Spinal cord (tissue), 10 donors: ENCODE data around the gene NKD2. TPM values are rescaled to one million over a fixed set of nuclear protein-coding genes. Genes with fewer than 3 reads are reported as not detected.

Source experiments
- DNase-seq, 6 donors: peaks; one replicate each; pipeline versions ENCODE4 v3.0.0 to v3.0.0-alpha.2; 2013 to 2015; ENCODE audit warnings: low spot score in 6 of 6, low read depth in 4 of 6
- H3K27ac ChIP-seq: one replicate; pipeline ENCODE4 v1.5.1; 2013; ENCODE audit warnings: low read depth, low read length, control low read depth
- H3K27me3 ChIP-seq: one replicate; pipeline ENCODE4 v1.6.1; 2013; ENCODE audit warnings: low read length; ENCODE audit not compliant: control insufficient read depth, insufficient read depth
- H3K36me3 ChIP-seq: one replicate; pipeline ENCODE4 v1.6.1; 2013; ENCODE audit warnings: low read length; ENCODE audit not compliant: control insufficient read depth, insufficient read depth
- H3K4me1 ChIP-seq: one replicate; pipeline ENCODE4 v1.6.1; 2013; ENCODE audit warnings: low read length; ENCODE audit not compliant: control insufficient read depth, insufficient read depth
- H3K4me3 ChIP-seq: one replicate; pipeline ENCODE4 v1.5.1; 2013; ENCODE audit warnings: low read depth, low read length, control low read depth
- H3K9me3 ChIP-seq: one replicate; pipeline ENCODE4 v1.6.1; 2013; ENCODE audit warnings: low read length; ENCODE audit not compliant: control insufficient read depth, insufficient read depth
- WGBS: methylation state at CpG from one replicate; pipeline ENCODE4 v1.1.5; 2013; ENCODE audit warnings: missing lambda C conversion rate; ENCODE audit not compliant: insufficient coverage; 5-methylcytosine and 5-hydroxymethylcytosine counted together
- polyA plus RNA-seq, 2 donors: library from polyadenylated mRNA; unstranded; fragments of 120-200 nt; gene quantifications; one replicate each; pipeline ENCODE4 v1.2.1, GENCODE V29; 2013; ENCODE audit not compliant: insufficient read length in 2 of 2
- total RNA-seq, 2 donors: library from RNA; depleted of rRNA in 1 of 2; stranded (reverse); fragments of 120-200 nt in 1 of 2; fragments of >200 nt in 1 of 2; gene quantifications; one replicate each; pipeline versions ENCODE4 v1.2.3 to v1.2.4, GENCODE V29; 2013 to 2014
- donor health status: healthy.

NKD2 gene
- total and polyA plus RNA-seq, 4 donors = 5.1 to 25.2 (median 15.4) TPM

- peaks cover 47% of the 10 kb centered on the region for H3K36me3 ChIP-seq
- WGBS = 89% methylated on average over 16 of the region's 18 CpGs
Observed at GRCh38 chr5:1074226-1074625, 65.6 kb downstream of the NKD2 start.

GRCh38 chr5:1074816-1075554 lies 66.4 kb downstream of the NKD2 start:
- H3K27ac ChIP-seq = no peak overlapping the region
- no peaks in the 10 kb centered on the region for H3K4me1 ChIP-seq
- peaks cover 53% of the 10 kb centered on the region for H3K36me3 ChIP-seq
- no peak for DNase-seq
- 88% methylated on average over 38 of the region's 40 CpGs for WGBS
- no peaks in the 10 kb centered on the region for H3K9me3 ChIP-seq
- no peak overlapping the region for H3K4me3 ChIP-seq
- no peaks in the 10 kb centered on the region for H3K27me3 ChIP-seq

More at GRCh38 chr5:1074226-1074625, 65.6 kb downstream of the NKD2 start:
- Histone ChIP-seq H3K9me3 (no peaks in the 10 kb centered on the region), H3K4me1 (no peaks in the 10 kb centered on the region), H3K4me3 (no peak overlapping the region), H3K27me3 (no peaks in the 10 kb centered on the region), H3K27ac (no peak overlapping the region)
- no peak for DNase-seq

DNA sequence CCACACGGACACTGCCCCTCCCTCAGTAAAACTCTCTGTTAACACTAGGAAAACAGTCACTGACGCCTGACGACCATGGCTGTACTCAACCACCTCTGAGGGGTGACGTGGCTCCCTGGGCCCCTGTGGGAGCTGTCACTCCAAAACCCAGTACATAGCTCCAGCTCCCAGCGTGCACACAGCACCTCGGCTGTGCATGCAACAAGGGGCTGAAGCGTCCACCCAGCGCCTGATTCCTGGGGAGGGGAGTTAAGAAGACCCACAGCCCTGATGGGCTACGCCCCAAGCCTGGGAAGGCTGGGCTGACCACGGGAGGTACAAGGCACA lies 66.9 kb downstream of the NKD2 start:
- no peak for DNase-seq
- no peak overlapping the region for H3K27ac ChIP-seq
- peaks cover 58% of the 10 kb centered on the region for H3K36me3 ChIP-seq
- no peaks in the 10 kb centered on the region for H3K27me3 ChIP-seq
- no peaks in the 10 kb centered on the region for H3K9me3 ChIP-seq
- no peak overlapping the region for H3K4me3 ChIP-seq
- H3K4me1 ChIP-seq = no peaks in the 10 kb centered on the region
- 89% methylated on average over 10 of the region's 10 CpGs for WGBS

DNA sequence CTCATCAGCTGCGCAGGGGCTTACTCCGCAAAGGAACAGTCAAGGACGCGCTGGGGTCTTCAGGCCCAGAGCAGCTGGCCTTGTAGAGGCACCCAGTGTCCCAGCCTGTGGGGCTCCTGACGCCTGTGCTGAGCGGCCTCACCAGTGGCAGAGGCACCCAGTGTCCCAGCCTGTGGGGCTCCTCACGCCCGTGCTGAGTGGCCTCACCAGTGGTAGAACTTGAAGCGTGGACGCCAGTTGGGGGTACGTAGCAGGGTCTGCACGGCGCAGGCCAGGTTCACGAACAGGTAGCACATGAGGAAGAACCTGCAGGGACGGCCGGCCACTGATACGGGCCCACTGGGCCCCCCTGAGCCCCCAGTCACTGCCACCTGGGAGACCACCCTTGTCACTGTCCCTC lies 67.3 kb downstream of the NKD2 start:
- no peak for DNase-seq
- Histone ChIP-seq H3K9me3 (no peaks in the 10 kb centered on the region), H3K27ac (no peak overlapping the region), H3K4me3 (no peak overlapping the region), H3K36me3 (peaks cover 58% of the 10 kb centered on the region), H3K27me3 (no peaks in the 10 kb centered on the region), H3K4me1 (no peaks in the 10 kb centered on the region)
- WGBS = 97% methylated on average over 17 of the region's 17 CpGs

DNA sequence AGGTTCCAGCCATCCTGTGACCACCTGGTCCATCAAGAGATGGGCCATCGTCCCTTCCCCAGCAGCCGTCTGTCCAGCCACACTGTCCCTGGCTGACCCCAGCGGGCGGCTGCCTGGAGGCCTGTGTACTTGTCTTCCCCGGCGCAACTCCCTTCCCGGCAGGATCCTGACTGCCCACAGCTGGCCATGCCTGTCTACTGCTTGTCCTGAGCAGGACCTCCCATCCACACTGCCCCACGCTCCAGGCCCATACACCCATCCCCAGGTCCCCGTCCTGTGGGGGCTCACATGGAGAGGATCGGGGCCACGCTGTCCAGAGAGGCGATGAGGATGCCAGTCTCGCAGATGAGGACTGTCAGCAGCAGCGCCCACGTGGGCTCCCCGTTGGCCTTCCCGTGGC lies 67.8 kb downstream of the NKD2 start:
- no peak for DNase-seq
- Histone ChIP-seq H3K4me1 (no peaks in the 10 kb centered on the region), H3K4me3 (no peak overlapping the region), H3K9me3 (no peaks in the 10 kb centered on the region), H3K27me3 (no peaks in the 10 kb centered on the region), H3K36me3 (peaks cover 59% of the 10 kb centered on the region), H3K27ac (no peak overlapping the region)
- 93% methylated on average over 17 of the region's 17 CpGs for WGBS

DNA sequence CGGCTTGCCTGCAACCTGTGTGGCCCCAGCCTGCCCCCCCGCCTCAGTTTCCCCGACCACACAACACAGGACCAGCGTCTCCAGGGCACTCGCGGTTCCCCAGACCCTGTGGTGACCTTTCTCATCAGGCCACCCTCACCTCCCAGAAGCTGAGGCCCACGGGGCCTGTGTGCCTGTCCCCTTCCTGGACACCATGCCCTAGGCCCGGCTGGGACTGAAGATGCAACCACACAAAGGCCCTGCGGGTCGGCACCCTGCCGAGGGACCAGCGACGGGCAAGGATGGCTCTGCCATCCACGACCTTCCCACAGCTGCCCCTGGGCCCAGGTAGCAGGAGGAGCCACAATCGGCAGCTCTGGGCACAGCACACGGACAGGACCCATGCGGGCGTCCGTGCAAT lies 68.4 kb downstream of the NKD2 start:
- Histone ChIP-seq H3K36me3 (peaks cover 63% of the 10 kb centered on the region), H3K4me1 (no peaks in the 10 kb centered on the region), H3K27ac (no peak overlapping the region), H3K27me3 (no peaks in the 10 kb centered on the region), H3K4me3 (no peak overlapping the region), H3K9me3 (no peaks in the 10 kb centered on the region)
- 93% methylated on average over 18 of the region's 19 CpGs for WGBS
- no peak for DNase-seq

DNA sequence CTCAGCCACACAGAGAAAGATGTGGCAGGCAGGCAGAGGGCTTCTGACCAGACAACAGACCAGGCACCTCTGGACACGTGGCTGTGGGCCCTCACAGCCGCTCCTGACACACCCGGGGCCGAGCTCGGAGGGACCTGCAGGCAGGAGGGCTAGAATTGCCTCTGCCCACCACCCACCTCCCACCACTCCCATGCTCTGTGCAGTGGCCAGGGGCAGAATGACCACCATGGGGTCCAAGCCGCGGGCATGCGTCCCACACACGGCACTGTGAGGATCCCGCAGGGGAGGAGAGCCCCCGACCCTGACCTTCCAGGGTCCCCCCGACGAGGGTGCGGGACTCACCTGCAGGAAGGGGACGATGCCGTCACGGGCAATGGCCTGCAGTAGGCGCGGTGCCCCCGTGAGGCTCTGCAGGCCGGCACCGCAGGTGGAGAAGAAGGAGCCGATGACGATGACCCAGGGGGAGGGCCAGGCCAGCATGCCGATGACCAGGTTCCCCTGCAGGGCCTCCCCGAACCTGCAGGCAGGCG lies 69.0 kb downstream of the NKD2 start:
- Histone ChIP-seq H3K36me3 (peaks cover 63% of the 10 kb centered on the region), H3K4me1 (no peaks in the 10 kb centered on the region), H3K27me3 (no peaks in the 10 kb centered on the region), H3K9me3 (no peaks in the 10 kb centered on the region), H3K4me3 (no peak overlapping the region), H3K27ac (no peak overlapping the region)
- no peak for DNase-seq
- WGBS = 92% methylated on average over 24 of the region's 27 CpGs

GRCh38 chr5:1078206-1078605 lies 69.6 kb downstream of the NKD2 start:
- no peaks in the 10 kb centered on the region for H3K27me3 ChIP-seq
- H3K9me3 ChIP-seq = no peaks in the 10 kb centered on the region
- no peak overlapping the region for H3K4me3 ChIP-seq
- 94% methylated on average over 13 of the region's 13 CpGs for WGBS
- DNase-seq = no peak
- peaks cover 62% of the 10 kb centered on the region for H3K36me3 ChIP-seq
- H3K27ac ChIP-seq = no peak overlapping the region
- no peaks in the 10 kb centered on the region for H3K4me1 ChIP-seq

GRCh38 chr5:1078851-1079250 lies 70.2 kb downstream of the NKD2 start:
- no peak for DNase-seq
- Histone ChIP-seq H3K27me3 (no peaks in the 10 kb centered on the region), H3K9me3 (no peaks in the 10 kb centered on the region), H3K27ac (no peak overlapping the region), H3K4me1 (no peaks in the 10 kb centered on the region), H3K36me3 (peaks cover 62% of the 10 kb centered on the region), H3K4me3 (no peak overlapping the region)
- 96% methylated on average over 21 of the region's 23 CpGs for WGBS

DNA sequence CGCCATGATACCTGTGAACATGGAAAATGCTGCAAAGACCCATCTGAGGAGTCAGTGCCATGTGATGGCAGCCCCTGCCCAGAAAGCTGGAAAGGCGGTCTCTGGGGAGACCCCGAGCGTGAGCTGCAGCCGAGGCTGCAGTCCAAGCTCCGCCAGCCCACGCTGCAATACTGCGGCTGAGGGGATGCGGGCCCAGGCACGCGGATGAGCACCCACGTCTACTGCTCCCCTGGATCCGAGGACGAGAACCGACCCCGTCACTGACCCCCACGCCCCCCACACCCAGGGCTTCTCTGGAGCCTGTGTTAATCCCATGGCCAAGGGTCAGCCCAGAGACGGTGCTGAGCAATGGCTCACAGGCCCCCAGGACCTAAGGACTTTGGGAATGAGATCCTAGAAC lies 70.9 kb downstream of the NKD2 start:
- peaks cover 62% of the 10 kb centered on the region for H3K36me3 ChIP-seq

More for the DNA sequence above, 70.9 kb downstream of the NKD2 start:
- WGBS = 91% methylated on average over 16 of the region's 18 CpGs
- Histone ChIP-seq H3K4me3 (no peak overlapping the region), H3K9me3 (no peaks in the 10 kb centered on the region), H3K27me3 (no peaks in the 10 kb centered on the region), H3K27ac (no peak overlapping the region), H3K4me1 (no peaks in the 10 kb centered on the region)
- peak in 1 of 6 donors; percentile 18 for DNase-seq
